Measurements from ENCODE around the gene UBE2U.
"Not testable (repeated sequence)": the region's sequence is repeated elsewhere in the genome, so short reads cannot be mapped to it uniquely, and the experiment has no call there.

The UBE2U gene

DNA sequence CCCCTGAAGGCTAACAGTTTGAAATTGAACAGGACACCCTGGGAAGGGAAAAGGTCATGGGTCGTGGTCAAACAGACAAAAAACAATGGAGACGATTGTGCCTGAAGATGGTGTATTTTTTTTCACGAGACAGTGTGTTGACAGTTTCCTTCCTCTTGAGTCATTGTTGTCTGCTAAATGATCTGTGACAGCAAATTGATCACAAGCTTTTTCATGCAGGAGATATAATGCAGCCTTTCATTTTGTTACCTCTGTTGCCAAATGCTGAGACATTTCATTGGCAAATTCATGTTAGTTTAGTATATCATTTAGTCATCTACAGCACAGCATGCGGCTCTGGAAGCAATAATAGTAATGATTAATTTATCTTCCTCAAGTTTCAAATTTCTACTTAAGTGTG is 27.7 kb downstream of the UBE2U start:
- H3K4me3 ChIP-seq (ENCODE audit: low read length) = no peak overlapping the region
- no peak for DNase-seq (ENCODE audit: low read depth, low spot score)

DNA sequence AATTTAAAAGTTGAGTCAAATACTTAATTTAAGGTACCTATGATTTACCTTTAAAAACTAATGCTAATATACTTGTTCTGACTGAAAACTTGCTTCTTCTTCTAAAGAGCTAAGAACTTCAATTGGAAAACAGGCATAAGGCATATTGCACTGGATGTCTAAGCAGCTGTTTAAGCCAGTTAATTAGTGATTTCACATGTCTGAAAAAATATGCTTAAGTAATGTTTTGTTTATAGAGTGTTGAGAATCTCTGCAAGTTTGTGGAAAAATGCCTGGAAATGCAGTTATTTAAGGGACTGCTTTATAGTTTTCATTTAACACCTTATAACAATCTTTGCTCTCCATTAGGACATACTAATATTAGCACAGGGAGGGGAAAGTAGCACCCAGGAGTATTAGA is 28.2 kb downstream of the UBE2U start:
- DNase-seq (ENCODE audit: low read depth, low spot score) = no peak
- H3K4me3 ChIP-seq (ENCODE audit: low read length) = no peak overlapping the region

DNA sequence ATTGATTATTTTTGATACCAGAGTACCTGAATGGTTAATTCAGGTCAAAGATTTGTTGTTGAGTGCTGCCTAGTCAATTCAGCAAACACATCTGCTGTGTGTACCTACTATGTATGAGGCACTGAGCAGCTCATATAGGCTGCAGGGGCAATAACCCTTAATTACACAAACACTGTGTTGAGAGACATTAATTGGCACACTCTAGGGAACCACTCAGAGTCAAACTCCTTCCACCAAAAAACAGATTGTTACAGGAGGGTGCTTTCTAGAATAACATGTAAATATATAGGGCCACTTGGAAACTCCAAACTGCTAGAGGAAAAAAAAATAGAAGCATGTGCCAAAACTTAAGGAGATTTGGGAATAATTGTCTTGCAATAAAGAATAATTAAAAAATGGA is 31.3 kb downstream of the UBE2U start:
- H3K4me3 ChIP-seq (ENCODE audit: low read length) = no peak overlapping the region
- no peak for DNase-seq (ENCODE audit: low read depth, low spot score)

DNA sequence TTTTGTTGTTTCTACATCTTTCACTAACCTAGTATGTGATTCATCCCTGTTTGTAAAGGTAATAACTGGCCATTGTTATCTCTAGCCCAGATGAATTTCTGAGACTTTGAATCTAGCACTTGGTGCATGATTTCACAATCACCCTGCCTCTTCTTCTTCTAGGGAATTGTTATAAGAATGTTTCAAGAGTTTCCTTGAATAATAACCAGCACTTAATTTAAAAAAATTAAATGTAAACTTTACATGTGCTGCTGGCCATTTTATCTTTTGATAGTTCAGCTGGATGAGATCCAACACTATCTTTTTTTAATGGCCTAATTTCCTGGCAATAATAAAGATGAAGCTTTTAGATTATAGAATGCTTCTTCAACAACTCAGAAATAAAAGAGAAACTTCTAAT is 31.8 kb downstream of the UBE2U start:
- DNase-seq (ENCODE audit: low read depth, low spot score) = no peak
- no peak overlapping the region for H3K4me3 ChIP-seq (ENCODE audit: low read length)

DNA sequence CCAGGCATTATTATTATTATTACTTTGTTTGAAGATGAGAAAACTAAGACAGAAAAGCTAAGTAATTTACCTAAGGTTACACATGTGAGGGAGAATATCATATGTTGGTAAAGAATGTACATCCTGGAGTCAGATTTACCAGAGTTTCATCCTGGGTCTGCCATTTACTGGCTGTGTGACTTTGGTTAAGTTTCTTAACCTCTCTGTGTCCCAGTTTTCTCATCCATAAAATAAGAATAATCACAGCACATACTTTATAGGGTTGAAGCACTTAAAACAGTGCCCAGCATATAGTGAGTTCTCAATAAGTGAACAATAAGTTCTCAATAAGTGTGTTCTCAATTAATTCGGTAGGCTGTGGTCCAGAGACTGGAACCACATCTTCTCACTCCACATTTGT is 32.5 kb downstream of the UBE2U start:
- no peak for DNase-seq (ENCODE audit: low read depth, low spot score)
- H3K4me3 ChIP-seq (ENCODE audit: low read length) = no peak overlapping the region

DNA sequence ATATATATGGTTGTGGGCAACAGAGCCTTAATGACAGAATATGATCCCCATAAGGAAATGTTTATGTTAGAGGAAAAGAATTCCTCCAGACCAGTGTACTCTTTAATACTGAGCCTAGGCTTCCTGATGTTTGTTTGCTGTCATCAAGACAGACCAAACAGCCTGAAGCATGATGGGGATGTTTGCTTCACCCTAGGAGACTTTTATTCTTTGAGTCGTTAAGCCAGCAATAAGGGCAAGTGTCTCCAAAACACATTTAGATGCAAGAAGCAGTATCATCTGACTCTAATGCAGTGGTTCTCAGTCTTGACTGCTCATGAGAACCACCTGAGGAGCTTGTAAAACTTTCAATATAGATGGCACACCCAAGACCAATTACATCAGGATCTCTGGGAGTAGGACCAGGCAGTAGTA is 33.1 kb downstream of the UBE2U start:
- H3K4me3 ChIP-seq (ENCODE audit: low read length) = no peak overlapping the region
- DNase-seq (ENCODE audit: low read depth, low spot score) = no peak

DNA sequence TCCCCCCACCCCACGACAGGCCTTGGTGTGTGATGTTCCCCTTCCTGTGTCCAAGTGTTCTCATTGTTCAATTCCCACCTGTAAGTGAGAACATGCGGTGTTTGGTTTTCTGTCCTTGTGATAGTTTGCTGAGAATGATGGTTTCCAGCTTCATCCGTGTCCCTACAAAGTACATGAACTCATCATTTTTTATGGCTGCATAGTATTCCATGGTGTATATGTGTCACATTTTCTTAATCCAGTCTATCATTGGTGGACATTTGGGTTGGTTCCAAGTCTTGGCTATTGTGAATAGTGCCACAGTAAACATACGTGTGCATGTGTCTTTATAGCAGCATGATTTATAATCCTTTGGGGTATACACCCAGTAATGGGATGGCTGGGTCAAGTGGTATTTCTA is 36.1 kb downstream of the UBE2U start:
- DNase-seq (ENCODE audit: low read depth, low spot score); H3K4me3 ChIP-seq (ENCODE audit: low read length): not testable (repeated sequence)

DNA sequence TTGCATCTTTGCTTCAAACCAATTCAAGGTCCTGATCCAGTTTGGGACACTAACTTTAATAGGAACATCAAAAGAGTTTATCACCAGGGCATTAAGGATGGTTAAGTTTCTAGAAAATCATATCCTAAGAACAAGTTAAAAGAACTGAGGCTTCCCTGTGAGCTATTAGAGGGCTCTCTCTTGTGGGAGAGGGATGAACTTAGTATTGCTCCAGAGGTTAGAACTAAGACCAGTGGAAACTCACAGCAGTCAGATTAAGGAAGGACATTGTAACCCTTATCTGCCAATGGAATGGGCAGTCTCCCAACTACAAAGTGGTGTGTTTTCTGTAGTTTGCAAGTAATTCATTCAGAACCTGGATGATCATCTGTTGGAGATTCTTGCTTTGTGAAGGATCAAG is 36.8 kb downstream of the UBE2U start:
- DNase-seq (ENCODE audit: low read depth, low spot score) = no peak
- H3K4me3 ChIP-seq (ENCODE audit: low read length) = no peak overlapping the region

DNA sequence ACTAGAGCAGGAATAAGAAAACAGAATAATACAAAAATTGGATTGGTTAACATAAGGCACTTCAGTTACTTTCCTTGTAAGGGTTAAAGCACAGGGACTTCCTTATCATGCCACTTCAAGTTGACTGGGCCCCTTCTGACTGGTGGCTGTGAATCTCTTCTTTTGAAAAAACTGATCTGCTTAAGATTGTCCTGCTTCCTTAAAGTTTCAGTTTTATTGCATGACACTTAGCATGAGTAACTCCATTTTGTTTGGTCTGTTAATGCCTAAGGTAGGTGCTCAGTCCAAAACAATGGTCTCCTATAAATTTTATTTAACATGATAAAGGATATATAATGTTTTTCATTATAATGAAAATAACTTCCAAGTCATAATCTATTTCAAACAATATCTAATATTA is 37.6 kb downstream of the UBE2U start:
- no peak overlapping the region for H3K4me3 ChIP-seq (ENCODE audit: low read length)
- DNase-seq (ENCODE audit: low read depth, low spot score) = no peak

DNA sequence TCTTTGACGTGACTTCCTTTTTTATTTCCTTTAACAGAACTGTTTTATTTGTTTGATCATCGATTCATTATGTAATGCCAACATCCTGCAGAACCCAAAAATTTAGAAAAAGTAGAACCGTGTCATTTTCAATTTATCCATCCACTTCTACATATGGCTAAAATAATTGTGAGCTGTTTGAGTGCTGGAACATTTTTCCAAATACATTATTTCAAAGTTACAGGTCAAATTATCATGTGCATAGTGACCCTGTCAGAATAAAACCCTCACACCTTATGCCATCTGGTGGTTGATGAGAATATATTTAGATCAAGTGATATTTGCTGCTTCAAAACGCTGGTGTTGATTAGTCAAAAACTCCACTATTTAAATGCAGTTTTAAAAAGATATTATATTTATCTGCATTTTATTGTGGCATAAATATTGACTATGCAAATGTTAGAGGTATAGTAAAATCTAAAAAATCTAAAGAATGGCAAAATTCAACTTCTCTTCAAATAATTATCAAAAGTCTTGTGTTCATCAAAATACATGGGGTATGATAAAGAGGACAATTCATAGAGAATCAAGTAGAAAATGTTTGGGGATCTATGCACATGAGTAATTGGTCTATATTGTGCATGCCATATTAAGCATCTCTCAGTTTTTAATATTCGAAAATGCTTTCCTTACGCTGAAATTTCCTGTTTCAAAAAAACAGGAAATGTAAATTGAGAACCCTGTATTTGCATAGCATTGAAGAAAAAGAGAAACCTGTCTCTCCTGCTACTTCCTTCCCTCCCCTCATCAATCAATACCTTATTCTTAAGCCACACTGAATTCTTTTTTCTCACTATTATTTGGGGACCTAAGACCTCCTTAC is 39.7 kb downstream of the UBE2U start:
- DNase-seq (ENCODE audit: low read depth, low spot score) = peak; percentile 28
- H3K4me3 ChIP-seq (ENCODE audit: low read length) = peak overlapping the region; percentile 13

DNA sequence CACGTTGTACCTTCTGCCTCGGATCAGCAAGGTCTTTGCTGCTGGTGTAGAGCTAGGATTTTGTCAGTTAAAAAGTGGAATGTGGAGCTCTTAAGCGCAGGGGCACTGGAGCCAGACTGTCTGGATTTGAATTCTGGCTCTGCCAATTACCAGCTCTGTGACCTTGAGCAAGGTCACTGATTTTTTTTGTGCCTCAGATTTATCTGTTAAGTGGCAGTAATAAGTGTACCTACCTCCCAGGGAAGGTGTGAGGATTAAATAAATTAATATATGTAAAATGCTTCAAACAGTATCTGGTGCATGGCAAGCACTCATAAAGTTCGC is 40.3 kb downstream of the UBE2U start:
- DNase-seq (ENCODE audit: low read depth, low spot score) = no peak
- peak overlapping the region; percentile 13 for H3K4me3 ChIP-seq (ENCODE audit: low read length)

DNA sequence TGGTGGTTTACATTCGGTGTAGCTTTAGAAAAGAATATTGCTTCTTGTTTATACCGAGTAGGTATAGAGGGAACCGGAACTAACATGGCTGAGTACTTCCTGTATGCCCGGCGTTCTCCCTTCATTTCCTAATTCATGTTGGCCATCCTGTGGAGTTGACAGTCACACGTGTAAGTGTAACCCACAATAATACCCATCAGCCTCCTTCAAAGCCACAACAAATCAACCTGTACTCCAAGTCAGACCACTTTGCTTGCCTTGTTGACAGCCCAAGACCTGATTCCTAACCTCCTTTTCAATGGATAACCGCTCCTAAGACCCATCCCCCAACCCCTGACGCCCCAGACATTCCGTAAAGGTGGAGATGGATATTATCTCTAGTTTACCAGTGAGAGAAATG is 42.1 kb downstream of the UBE2U start:
- DNase-seq (ENCODE audit: low read depth, low spot score) = peak; percentile 32
- H3K4me3 ChIP-seq (ENCODE audit: low read length) = peak overlapping the region; percentile 20

DNA sequence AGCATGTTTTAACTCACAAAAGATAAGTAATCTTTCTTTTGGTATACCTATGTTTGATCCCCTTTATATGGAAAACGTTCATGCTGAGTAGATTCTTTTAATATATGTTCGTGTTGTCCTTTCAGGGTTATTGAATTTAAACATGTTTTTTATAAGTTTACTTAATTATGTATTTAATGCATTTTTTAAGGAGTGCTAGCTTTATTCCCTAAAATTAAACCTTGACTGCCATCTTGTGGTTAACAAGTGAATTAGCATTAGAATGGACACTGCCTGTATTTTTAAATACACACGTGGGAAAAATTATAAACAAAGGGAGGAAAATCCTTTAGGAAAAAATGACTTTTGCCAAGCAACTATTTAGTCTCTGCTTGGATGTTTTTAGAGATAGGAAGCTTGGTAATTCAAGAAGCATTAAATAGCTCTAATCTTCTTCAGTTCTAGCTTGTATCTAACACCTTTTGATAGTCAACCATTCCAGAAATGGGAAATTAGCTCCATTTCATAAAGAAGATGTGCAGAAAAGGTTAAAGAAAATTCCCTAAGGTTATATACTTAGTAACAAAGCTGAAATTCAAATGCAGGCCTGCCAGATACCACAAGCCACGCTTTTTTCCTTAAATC is 43.0 kb downstream of the UBE2U start:
- peak; percentile 34 for DNase-seq (ENCODE audit: low read depth, low spot score)
- no peak overlapping the region for H3K4me3 ChIP-seq (ENCODE audit: low read length)

DNA sequence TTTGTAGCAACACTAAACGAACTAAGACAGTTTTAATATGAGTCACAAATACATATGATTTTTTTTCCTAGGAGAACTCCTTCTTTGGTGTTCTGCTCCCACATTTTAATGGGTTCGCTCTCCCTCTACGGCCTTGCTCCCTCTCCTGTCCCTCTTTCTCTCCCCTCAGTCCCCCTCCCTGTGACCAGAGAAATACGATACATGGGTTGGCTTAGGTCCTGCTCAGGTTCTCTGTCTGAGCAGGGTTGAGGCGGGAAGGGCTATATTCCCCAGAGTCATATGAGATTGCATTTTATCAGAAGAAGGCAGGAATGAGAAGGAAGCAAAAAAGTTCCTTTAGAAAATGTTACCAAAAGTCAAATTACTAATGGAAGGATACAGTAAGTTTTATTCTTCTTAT is 44.6 kb downstream of the UBE2U start:
- no peak for DNase-seq (ENCODE audit: low read depth, low spot score)
- no peak overlapping the region for H3K4me3 ChIP-seq (ENCODE audit: low read length)

DNA sequence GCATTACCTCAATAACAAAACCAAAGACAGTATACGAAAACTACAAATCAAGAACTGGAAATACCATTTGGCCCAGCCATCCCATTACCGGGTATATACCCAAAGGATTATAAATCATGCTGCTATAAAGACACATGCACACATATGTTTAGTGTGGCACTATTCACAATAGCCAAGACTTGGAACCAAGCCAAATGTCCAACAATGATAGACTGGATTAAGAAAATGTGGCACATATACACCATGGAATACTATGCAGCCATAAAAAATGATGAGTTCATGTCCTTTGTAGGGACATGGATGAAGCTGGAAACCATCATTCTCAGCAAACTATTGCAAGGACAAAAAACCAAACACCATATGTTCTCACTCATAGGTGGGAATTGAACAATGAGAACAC is 47.0 kb downstream of the UBE2U start:
- DNase-seq (ENCODE audit: low read depth, low spot score); H3K4me3 ChIP-seq (ENCODE audit: low read length): not testable (repeated sequence)

DNA sequence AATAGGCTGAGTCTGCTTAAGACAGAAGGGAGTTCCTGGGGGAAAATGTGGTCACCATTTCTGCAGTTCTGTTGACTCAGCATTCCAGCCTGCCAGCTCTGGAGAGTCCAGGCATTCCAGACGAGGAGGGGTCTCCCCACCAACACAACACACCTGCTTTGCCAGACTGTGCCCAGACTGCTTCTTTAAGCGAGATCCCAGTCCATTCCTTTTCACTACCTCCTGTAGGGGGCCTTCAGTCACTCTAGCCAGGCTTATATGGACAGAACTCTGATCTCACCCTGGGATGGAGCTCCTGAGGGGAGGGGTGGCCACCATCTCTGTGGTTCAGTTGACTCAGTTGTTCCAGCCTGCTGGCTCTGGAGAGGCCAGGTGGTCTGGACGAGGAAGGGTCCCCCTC is 48.5 kb downstream of the UBE2U start:
- no peak overlapping the region for H3K4me3 ChIP-seq (ENCODE audit: low read length)
- no peak for DNase-seq (ENCODE audit: low read depth, low spot score)

DNA sequence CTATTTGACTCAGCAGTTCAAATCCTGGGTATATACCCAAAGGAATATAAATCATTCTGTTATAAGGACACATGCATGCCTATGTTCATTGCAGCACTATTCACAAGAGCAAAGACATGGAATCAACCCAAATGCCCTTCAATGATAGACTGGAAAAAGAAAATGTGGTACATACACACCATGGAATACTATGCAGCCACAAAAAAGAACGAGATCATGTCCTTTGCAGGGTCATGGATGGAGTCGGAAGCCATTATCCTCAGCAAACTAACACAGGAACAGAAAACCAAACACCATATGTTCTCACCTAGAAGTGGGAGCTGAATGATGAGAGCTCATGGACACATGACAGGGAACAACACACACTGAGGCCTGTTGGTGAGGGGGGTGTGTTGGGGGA is 53.8 kb downstream of the UBE2U start:
- DNase-seq (ENCODE audit: low read depth, low spot score) = not testable (repeated sequence)

DNA sequence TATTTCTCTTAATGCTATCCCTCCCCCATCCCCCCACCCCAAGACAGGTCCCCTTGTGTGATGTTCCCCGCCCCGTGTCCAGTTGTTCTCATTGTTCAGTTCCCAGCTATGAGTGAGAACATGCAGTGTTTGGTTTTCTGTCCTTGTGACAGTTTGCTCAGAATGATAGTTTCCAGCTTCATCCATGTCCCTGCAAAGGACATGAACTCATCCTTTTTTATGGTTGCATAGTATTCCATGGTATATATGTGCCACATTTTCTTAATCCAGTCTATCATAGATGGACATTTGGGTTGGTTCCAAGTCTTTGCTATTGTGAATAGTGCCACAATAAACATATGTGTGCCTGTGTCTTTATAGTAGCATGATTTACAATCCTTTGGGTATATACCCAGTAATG is 55.0 kb downstream of the UBE2U start:
- DNase-seq (ENCODE audit: low read depth, low spot score); H3K4me3 ChIP-seq (ENCODE audit: low read length): not testable (repeated sequence)

More for the DNA sequence above, 53.8 kb downstream of the UBE2U start:
- not testable (repeated sequence) for H3K4me3 ChIP-seq (ENCODE audit: low read length)

DNA sequence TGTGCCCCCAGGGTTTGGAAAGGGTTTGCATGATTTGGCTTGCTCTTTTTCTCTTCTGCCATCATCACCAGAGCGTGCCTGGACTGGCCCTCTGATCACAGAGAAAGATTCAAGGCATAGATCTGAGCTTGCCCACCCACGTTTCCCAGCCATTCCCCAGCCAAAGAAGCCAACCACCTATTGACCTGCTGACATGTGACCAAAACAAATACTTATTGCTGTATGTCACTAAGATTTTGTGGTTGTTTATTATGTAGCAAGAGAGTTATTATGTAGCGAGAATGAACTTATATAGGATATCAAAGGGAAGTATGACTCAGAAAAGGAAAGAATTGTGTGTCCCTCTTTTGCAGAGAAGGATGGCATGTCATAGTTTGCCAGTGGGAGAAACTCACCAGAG is 59.9 kb downstream of the UBE2U start:
- no peak overlapping the region for H3K4me3 ChIP-seq (ENCODE audit: low read length)
- no peak for DNase-seq (ENCODE audit: low read depth, low spot score)

DNA sequence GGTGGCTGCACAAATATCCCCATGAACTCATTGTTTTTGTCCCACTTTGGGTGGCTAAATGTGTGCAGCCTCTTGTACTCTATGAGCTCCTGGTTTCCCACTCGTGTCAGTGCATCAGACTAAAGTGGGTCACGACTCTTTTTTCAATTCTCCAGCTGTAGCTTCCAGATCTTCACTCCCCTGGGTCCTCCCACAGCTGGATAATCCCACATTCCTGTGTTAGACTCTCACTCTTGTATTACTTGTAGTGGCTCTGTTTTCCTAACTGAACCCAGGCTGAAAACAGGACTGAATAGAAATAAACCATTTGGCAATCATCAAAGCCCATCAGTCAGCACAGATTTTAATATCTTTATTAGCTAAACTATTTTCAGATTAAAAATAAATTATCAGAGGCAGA is 60.4 kb downstream of the UBE2U start:
- no peak for DNase-seq (ENCODE audit: low read depth, low spot score)
- H3K4me3 ChIP-seq (ENCODE audit: low read length) = no peak overlapping the region

DNA sequence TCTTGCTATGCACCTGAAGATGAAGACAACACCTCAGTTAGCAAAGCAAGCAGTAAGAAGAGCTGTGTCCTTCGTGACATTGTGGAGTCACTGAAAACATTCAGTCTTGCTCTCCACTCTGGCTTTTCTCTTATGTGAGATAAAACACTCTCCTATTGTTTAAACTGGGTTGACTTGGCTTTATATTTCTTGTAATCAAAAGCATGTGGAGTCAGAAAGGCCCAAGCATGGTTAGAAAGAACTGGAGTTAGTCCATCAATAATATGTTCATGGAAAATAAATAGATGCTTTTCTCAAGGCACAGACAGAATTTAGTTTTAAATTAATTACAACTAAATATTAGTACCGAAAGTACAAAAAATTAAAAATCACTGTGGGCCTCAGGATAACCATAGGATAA is 61.7 kb downstream of the UBE2U start:
- DNase-seq (ENCODE audit: low read depth, low spot score) = no peak
- no peak overlapping the region for H3K4me3 ChIP-seq (ENCODE audit: low read length)
